GM21737 (cell line): ENCODE results near the gene CFAP73.
A peak's percentile ranks its signal among the peaks of the same experiment; 100 is the strongest.
"Not testable (repeated sequence)": the region's sequence is repeated elsewhere in the genome, so short reads cannot be mapped to it uniquely, and the experiment has no call there.

ENCODE experiments used
- ATAC-seq: cut with Tn5 transposase; IDR thresholded peaks from one replicate; pipeline ENCODE4 v1.9.1; 2021; ENCODE audit warnings: mild to moderate bottlenecking, moderate library complexity; ENCODE audit not compliant: unreplicated experiment

CFAP73 gene

GRCh38 chr12:113186033-113186365 is 36.5 kb downstream of the CFAP73 start:
- no peak for ATAC-seq

DNA sequence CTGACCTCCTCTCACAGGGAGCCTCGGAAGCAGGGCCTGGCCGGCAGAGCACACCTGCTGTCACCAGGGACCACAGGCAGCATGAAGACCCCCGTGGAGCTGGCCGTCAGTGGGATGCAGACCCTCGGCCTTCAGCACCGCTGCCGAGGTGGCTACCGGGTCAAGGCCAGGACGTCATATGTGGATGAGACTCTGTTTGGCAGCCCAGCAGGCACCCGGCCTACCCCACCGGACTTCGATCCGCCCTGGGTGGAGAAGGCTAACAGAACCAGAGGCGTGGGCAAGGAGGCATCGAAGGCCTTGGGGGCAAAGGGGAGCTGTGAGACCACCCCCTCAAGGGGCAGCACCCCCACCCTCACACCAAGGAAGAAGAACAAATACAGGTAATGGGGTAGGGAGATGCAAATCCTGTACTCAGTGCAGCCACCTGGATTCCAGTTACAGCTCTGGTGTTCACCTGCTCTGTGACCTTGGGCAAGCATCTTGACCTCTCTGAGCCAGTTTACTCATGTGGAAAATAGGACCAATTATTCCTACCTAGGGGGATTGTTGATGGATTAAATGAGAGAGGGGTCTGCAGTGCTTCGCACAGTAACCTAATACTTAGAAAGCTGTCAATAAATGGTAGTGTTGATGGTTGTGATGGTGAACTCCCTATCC is 37.3 kb downstream of the CFAP73 start:
- no peak for ATAC-seq

DNA sequence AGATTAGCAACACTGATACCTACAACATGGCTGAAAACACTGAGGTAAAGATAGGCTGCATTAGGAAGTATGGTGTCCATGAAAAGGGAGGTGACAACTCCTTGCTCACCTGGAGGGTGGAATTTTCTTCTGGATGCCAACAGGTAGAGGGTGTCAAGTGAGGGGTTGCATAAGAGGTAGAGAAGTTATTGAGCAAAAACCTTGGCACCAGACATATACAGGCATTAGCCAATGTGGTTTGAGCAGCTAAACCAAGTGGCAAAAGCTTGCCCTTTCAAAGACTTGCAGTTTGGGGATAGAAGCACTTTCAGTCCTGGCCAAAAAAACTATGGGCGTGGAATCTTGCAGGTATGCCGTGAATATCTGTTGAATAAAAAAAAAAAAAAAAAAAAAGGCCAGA is 39.8 kb downstream of the CFAP73 start:
- ATAC-seq: no peak

GRCh38 chr12:113190761-113191160 is 41.2 kb downstream of the CFAP73 start:
- ATAC-seq: no peak

DNA sequence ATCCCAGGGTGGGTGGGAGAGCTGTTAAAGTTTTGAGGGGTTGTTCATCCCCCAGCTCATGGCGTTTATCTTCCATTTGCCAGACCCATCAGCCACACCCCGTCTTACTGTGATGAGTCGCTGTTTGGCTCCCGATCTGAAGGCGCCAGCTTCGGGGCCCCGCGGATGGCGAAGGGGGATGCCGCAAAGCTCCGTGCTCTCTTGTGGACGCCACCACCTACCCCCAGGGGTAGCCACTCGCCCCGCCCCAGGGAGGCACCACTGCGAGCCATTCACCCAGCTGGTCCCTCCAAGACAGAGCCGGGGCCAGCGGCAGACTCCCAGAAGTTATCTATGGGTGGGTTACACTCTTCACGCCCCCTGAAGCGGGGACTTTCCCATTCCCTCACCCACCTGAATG is 41.7 kb downstream of the CFAP73 start:
- no peak for ATAC-seq

DNA sequence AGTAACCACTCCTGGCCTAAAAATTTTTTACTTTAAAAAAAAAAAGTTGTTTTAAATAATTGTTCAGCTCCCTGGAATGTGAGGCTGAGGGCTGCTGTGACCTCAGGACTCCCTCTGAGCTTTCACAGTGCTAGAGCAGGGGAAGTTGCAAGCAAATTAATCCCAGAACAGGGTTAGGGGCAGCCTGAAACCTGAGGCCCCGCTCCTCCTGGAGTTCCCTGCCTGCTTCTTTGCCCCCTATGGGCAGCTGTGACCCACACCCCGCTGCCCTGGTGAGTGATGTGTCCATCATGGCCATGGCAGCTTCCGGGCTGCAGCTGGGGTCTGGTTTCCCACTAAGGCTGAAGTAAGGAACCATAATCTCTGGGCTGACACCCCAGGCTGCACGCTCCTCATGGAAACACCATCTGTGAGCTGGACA is 45.5 kb downstream of the CFAP73 start:
- ATAC-seq: no peak

DNA sequence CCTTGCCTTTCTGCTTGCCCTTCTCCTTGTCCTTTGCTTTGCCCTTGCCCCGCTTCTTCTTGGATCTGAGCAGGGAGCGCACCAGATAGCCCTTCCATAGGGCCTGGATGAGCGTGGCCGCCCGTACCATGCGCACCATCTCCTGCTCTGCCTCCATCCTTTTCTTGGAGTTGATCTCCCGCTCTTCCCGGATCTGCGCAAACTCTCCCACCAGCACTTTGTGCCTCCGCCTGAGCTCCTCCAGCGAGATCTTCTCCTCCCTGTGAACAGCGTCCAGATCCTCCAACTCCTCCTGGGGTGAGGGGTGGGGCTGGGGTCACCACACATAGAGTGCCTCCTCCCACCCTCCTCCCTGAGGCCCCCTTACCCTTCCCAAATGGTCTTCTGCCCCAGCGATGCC is 46.1 kb downstream of the CFAP73 start:
- ATAC-seq: no peak

DNA sequence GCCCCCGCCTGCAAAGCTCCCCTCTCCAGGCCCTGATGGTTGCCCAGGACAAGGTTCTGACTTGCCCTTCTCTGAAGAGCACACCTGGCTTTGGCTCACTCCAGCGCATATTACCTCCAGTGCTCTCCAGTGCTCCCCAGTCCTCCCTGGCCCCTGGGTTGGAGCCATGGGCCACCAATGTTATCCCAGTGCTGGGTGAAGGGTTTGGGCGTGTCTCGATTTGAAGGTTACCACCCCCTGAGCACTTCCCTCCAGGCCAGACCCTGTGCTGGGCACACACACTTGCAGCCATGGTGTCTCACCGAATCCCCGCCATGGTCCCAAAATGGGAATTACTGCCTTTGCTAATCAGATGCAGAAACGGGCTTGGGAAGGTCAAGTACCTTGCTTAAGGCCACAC is 47.1 kb downstream of the CFAP73 start:
- ATAC-seq: no peak

GRCh38 chr12:113196990-113197389 is 47.5 kb downstream of the CFAP73 start:
- peak; percentile 73 for ATAC-seq

DNA sequence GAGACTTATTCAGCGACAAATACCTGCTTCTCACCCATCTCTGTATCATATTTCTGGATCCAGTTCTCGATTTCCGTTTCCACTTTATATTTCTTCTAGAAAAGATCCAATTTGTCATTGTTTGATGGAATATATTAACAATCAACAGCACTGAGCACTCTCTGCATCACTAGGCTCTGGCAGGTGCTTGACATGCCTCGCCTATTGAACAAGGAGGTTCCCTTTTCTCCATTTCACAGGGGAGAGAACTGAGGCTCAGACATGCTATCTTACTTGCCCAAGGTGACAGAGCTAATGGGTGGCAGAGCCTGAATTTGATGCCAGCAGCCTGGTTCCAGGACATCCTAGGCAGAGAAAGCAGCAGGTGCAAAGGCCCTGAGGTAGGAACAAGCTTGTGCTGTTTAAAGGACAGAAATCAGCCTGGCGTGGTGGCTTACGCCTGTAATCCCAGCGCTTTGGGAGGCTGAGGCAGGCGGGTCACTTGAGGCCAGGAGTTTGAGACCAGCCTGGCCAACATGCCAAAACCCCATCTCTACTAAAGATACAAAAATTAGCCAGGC is 48.1 kb downstream of the CFAP73 start:
- ATAC-seq: no peak

DNA sequence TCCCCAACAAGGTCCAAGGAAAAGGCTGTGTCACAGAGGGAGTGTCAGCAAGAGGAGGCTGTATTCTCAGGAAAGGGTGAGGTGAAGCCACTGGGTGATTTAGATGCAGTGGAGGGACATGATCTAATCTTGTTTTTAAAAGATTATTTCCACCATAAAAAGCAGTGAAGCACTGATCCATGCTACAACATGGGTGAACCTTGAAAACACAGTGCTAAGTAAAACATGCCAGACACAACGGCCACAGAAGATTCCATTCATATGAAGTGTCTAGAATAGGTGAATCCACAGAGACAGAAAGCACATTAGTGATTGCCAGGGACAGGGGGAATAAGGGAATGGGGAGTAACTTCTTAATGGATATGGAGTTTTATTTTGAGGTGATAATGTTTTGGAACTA is 48.8 kb downstream of the CFAP73 start:
- ATAC-seq: no peak

DNA sequence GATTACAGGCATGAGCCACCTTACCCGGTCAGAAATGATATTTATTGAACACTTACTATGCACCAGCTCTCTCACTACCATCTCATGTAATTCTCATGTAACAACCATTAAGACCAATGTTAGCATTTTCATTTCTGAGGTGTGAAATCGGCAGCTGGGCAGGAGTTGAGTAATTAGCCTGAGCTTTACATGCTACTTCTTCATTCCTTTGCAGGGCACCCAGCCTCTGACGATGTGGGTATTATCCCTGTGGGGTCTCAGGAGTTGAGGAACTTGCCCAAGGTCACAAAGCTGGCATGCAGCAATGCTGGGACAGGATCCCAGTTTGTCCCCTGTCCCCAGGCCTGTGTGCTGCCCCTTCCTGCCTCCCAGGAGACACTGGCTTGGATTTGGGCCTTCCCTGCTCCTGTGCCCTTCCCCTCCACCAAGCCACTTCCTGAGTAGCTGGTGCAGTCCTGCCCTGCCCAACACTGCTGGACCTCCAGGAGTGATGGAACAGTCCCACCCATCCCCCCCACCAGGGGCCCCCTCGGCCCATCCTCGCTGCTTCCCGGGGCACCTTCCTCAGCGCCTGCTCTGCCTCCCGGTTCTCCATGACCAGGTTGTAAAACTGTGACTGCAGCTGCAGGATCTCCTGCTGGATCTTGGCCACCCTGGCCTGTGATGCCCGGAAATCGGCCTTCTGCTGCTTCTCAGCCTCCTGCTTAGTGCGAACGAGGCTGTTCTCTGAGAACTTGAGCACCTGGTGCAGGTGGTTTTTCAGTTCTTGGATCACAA is 50.7 kb downstream of the CFAP73 start:
- ATAC-seq: no peak

- no peak for ATAC-seq
Observed at GRCh38 chr12:113201187-113202177, 52.0 kb downstream of the CFAP73 start.

DNA sequence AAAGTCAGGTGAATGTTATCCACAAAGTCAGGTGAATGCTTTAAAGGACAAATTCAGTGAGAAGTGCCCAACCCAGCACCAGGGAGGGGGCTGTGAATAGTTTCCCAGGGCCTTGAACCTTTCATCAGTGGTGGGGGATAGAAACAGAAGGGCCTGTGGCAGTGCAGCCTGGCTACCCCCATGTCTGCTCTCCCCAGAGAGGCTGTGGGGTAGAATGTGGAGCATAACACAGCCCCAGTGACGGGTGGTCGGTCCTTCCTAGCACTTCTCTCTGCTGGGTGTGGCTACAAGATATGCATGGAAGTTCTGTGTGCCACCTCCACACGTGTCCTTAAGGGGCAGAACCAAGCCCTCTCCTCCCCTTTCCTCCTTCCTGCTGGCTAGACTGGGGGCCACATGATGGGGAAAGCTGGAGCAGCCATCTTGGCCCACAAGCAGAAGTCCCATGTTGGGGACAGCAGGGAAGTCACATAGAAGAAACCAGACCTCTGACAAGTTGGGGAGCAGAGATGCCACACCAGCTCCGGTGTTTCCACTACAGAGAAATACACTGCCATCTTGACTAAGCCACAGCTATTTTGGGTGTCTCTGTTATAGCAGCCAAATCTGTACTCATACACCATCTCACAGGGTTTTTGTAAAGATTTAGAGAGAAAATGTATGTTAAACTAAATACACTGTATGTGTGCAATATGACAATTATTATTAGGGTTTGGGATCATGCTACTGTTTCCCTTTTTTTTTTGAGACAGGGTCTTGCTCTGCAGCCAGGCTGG is 53.0 kb downstream of the CFAP73 start:
- no peak for ATAC-seq

DNA sequence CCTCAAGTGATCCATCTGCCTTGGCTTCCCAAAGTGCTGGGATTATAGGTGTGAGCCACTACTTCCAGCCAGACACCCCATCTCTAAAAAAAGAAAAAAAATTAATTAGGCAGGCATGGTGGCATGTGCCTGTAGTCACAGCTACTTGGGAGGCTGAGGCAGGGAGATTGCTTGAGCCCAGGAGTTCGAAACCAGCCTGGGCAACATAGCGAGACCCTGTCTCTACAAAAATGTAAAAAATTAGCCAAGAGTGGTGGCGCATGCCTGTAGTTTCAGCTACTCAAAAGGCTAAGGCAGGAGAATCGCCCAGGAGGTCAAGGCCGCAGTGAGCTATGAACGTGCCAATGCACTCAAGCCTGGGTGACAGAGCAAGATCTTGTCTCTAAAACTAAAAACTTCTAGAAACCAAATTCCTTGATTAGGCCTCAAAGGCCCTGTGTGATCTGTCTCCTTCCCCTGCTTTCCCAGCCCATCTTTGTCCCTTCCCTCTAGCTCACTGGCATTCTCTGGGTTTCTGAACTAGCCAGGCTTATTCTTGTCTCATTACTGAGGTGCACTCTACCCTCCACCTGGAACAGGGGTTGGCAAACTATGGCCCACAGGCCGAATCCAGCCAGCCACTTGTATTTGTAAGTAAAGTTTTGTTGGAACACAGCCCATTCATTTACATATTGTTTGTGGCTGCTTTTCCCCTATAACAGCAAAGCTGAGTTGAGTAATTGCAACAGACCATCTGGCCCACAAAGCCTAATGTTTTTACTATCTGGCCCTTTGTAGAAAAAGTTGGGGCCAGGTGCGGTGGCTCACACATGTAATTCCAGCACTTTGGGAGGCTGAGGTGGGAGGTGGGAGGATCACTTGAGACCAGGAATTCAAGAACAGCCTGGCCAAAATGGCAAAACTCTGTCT is 54.6 kb downstream of the CFAP73 start:
- ATAC-seq: no peak

DNA sequence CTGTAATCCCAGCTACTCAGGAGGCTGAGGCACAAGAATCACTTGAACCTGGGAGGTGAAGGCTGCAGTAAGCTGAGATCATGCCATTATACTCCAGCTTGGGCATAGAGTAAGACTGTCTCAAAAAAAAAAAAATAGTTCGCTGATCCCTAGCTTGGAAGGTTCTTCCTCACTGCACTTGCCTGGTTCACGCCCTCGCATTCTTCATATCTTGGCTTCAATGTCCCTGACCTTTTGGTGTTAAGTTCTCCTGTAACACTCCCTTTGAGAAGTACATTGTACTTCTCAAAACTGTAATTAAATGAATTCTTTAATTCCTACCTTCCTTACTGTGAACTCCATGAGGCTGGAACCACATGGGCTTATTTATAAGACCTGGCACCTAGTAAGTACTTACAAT is 55.3 kb downstream of the CFAP73 start:
- no peak for ATAC-seq

GRCh38 chr12:113206802-113207201 is 57.3 kb downstream of the CFAP73 start:
- not testable (repeated sequence) for ATAC-seq

DNA sequence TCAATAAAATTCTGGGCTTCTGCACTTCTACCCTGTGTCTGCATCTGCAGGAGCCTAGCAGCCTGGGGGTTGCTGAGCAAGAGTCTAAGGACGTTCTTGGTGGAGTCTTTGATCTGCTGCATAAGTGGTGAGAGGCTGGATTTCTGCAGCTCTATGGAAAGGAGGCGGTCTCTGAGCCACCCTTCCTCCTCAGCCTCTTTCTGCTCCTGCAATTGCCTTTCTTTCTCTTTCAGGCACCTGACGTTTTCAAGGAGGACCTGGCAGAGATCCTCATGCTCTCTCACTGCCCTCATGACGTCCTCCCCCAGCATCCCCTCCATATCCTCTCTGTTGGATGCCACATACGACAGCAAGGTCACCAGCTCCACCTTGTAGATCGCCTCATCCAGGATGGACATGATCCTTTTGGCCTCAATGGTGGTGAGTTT is 58.1 kb downstream of the CFAP73 start:
- ATAC-seq: peak; percentile 8
